CD4-positive, alpha-beta T cell (primary cell): ENCODE measurements around the gene KIF3A. TPM values are rescaled to one million over a fixed set of nuclear protein-coding genes. Genes with fewer than 3 reads are reported as not detected.

Experiments
- ATAC-seq: fragments of 200-7000 bp; cut with Tn5 transposase; one replicate; pipeline ENCODE4 v1.10.0; 2022; ENCODE audit warnings: mild to moderate bottlenecking; ENCODE audit not compliant: poor library complexity
- CTCF ChIA-PET: fragments of 350-600 bp; sonication (Branson Sonifier 250); formaldehyde crosslinking; loops from one replicate; lab custom pipeline; 2021; ENCODE audit warnings: antibody characterized with exemption, inconsistent platforms; lab: Charles Lee
- POLR2A ChIA-PET: fragments of 350-600 bp; sonication (Branson Sonifier 250); formaldehyde crosslinking; loops from one replicate; lab custom pipeline; 2021; ENCODE audit warnings: antibody characterized with exemption, inconsistent platforms; lab: Charles Lee
- DNase-seq, 14 experiments: peaks; one replicate each; pipeline ENCODE4 v3.0.0-alpha.2; 2013 to 2020; ENCODE audit warnings: mixed read lengths in 2 of 14
- H3K27ac ChIP-seq, 2 donors: one replicate each; pipeline versions ENCODE4 v1.5.1 to v1.7.0; 2013; ENCODE audit warnings: low read length in 2 of 2, low read depth in 1 of 2, mild to moderate bottlenecking in 1 of 2
- H3K27me3 ChIP-seq, 2 experiments: 1 replicate in 1 of 2; 2 replicates in 1 of 2; pipeline versions ENCODE4 v1.6.1 to v1.7.0; 2013; ENCODE audit warnings: low read length in 2 of 2, control low read depth in 1 of 2, mild to moderate bottlenecking in 1 of 2, moderate library complexity in 1 of 2; ENCODE audit not compliant: insufficient read depth in 2 of 2, control insufficient read depth in 1 of 2
- H3K36me3 ChIP-seq: one replicate; pipeline ENCODE4 v1.6.1; 2013; ENCODE audit warnings: low read length, control low read depth; ENCODE audit not compliant: insufficient read depth
- H3K4me1 ChIP-seq: one replicate; pipeline ENCODE4 v1.6.1; 2013; ENCODE audit warnings: low read length, control low read depth; ENCODE audit not compliant: insufficient read depth
- H3K4me3 ChIP-seq: one replicate; pipeline ENCODE4 v1.5.1; 2013; ENCODE audit warnings: mild to moderate bottlenecking, low read length, moderate library complexity
- H3K9me3 ChIP-seq, 2 experiments: 1 replicate in 1 of 2; 2 replicates in 1 of 2; pipeline versions ENCODE4 v1.6.1 to v1.7.0; 2013; ENCODE audit warnings: low read length in 2 of 2, mild to moderate bottlenecking in 2 of 2, control low read depth in 1 of 2, moderate library complexity in 1 of 2; ENCODE audit not compliant: control insufficient read depth in 1 of 2, insufficient read depth in 1 of 2
- H3K27ac Mint-ChIP-seq: one replicate; pipeline ENCODE4 v1.8.0; 2020; ENCODE audit warnings: mixed read lengths
- H3K27me3 Mint-ChIP-seq: one replicate; pipeline ENCODE4 v1.8.0; 2021; ENCODE audit warnings: mixed read lengths
- H3K36me3 Mint-ChIP-seq: one replicate; pipeline ENCODE4 v1.8.0; 2021; ENCODE audit warnings: low read depth, mixed read lengths
- H3K4me1 Mint-ChIP-seq: one replicate; pipeline ENCODE4 v1.8.0; 2021; ENCODE audit warnings: low read depth, mixed read lengths
- H3K4me3 Mint-ChIP-seq: one replicate; pipeline ENCODE4 v1.8.0; 2020; ENCODE audit warnings: mild to moderate bottlenecking, mixed read lengths
- H3K9me3 Mint-ChIP-seq: one replicate; pipeline ENCODE4 v1.8.0; 2020; ENCODE audit warnings: mixed read lengths
- CTCF ChIP-seq: fragments of 200-600 bp; IDR thresholded peaks from one replicate; pipeline ENCODE4 v1.8.0; 2022; ENCODE audit warnings: antibody characterized with exemption, mild to moderate bottlenecking
- intact Hi-C, 2 experiments: fragments of 100-400 bp; cut with DNase I in 1 of 2; cut with micrococcal nuclease in 1 of 2; formaldehyde crosslinking; loops; one replicate each; pipeline versions ENCODE4 v1.15.1 to v1.9.0; 2023 to 2025; cut with DNase I, micrococcal nuclease
- total RNA-seq, 174 experiments: library from RNA in 2 of 174; stranded (reverse) in 2 of 174; gene quantifications; one replicate each; pipeline ENCODE4 v1.2.3 and lab custom pipeline; 2021 to 2026

KIF3A gene
- total RNA-seq, 2 experiments from 2014 or later: 10.2 to 12.4 TPM

GRCh38 chr5:132673488-132673887 lies 63.9 kb downstream of the KIF3A start:
- Mint-ChIP-seq H3K27me3 (no peaks in the 10 kb centered on the region), H3K36me3 (no peaks in the 10 kb centered on the region), H3K9me3 (no peaks in the 10 kb centered on the region), H3K4me3 (no peak overlapping the region), H3K4me1 (no peaks in the 10 kb centered on the region), H3K27ac (no peak overlapping the region)
- intact Hi-C loops: no loop called here
- H3K4me3 ChIP-seq: no peak overlapping the region
- DNase-seq: no peak
- H3K4me1 ChIP-seq: peaks cover 4% of the 10 kb centered on the region
- no peaks in the 10 kb centered on the region for H3K36me3 ChIP-seq
- ChIA-PET POLR2A (interaction anchor here (1.4 kb wide), 1 partner anchor 74 kb away, joined by 4 read pairs; the partner anchor contains the start of gene CCNI2), CTCF (no interaction called here)
- H3K9me3 ChIP-seq: peaks cover 0 to 3% of the 10 kb centered on the region in 2 experiments
- no peaks in the 10 kb centered on the region for H3K27me3 ChIP-seq
- no peak for ATAC-seq
- TF ChIP-seq CTCF: no peak
- no peak overlapping the region for H3K27ac ChIP-seq

DNA sequence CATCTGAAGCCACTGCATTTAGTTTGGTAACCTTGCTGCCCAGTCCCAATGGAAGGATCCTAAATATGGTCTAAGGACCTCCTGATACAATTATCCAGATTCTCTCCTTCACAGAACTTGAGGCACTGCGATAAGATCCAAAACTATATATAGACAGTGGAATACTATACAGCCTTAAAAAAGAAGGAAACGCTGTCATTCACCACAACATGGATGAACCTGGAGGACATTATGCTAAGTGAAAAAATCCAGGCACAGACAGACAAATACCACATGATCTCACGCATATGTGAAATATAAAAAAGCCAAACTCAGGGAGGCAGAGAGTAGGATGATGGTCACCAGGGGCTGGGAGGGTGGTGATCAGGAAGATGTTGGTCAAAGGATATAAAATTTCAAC lies 66.3 kb downstream of the KIF3A start:
- Histone ChIP-seq H3K27me3 (no peaks in the 10 kb centered on the region), H3K9me3 (peaks cover 0 to 3% of the 10 kb centered on the region in 2 experiments), H3K27ac (no peak overlapping the region), H3K36me3 (no peaks in the 10 kb centered on the region), H3K4me3 (no peak overlapping the region), H3K4me1 (peaks cover 4% of the 10 kb centered on the region)
- no peak for TF ChIP-seq CTCF
- ChIA-PET POLR2A (no interaction called here), CTCF (no interaction called here)
- Mint-ChIP-seq H3K36me3 (no peaks in the 10 kb centered on the region), H3K4me1 (no peaks in the 10 kb centered on the region), H3K9me3 (no peaks in the 10 kb centered on the region), H3K27me3 (no peaks in the 10 kb centered on the region), H3K27ac (no peak overlapping the region), H3K4me3 (no peak overlapping the region)
- DNase-seq (no peak), ATAC-seq (no peak)
- intact Hi-C loops: no loop called here

GRCh38 chr5:132669966-132670882 lies 67.1 kb downstream of the KIF3A start:
- Histone ChIP-seq H3K4me3 (no peak overlapping the region), H3K27ac (no peak overlapping the region), H3K27me3 (no peaks in the 10 kb centered on the region), H3K36me3 (no peaks in the 10 kb centered on the region), H3K9me3 (peaks cover 0 to 3% of the 10 kb centered on the region in 2 experiments), H3K4me1 (peaks cover 4% of the 10 kb centered on the region)
- no peaks in the 10 kb centered on the region for H3K27me3 Mint-ChIP-seq
- intact Hi-C loops: no loop called here
- DNase-seq (no peak), ATAC-seq (no peak)
- CTCF ChIA-PET: no interaction called here
- no peak overlapping the region for H3K27ac Mint-ChIP-seq
- H3K4me3 Mint-ChIP-seq: no peak overlapping the region
- H3K36me3 Mint-ChIP-seq: no peaks in the 10 kb centered on the region
- no peaks in the 10 kb centered on the region for H3K4me1 Mint-ChIP-seq
- POLR2A ChIA-PET: no interaction called here
- TF ChIP-seq CTCF: no peak
- H3K9me3 Mint-ChIP-seq: no peaks in the 10 kb centered on the region
